ENCODE results near the gene ZNF618. TPM values are rescaled to one million over a fixed set of nuclear protein-coding genes. Genes with fewer than 3 reads are reported as not detected.
A peak's percentile ranks its signal among the peaks of the same experiment; 100 is the strongest.

Gene ZNF618
- total and polyA plus RNA-seq, 8 donors: 9.9 to 38.6 (median 34.9) TPM

GRCh38 chr9:114051281-114051680 lies 175.2 kb downstream of the ZNF618 start:
- intact Hi-C loops (cut with DNase I): no loop called here
- Histone ChIP-seq H3K4me3 (no peak overlapping the region), H3K27me3 (no peaks in the 10 kb centered on the region), H3K9me3 (no peaks in the 10 kb centered on the region), H3K27ac (no peak overlapping the region), H3K36me3 (peaks cover 0 to 43% of the 10 kb centered on the region in 2 donors), H3K4me1 (no peaks in the 10 kb centered on the region)
- TF ChIP-seq, protein P1, sequence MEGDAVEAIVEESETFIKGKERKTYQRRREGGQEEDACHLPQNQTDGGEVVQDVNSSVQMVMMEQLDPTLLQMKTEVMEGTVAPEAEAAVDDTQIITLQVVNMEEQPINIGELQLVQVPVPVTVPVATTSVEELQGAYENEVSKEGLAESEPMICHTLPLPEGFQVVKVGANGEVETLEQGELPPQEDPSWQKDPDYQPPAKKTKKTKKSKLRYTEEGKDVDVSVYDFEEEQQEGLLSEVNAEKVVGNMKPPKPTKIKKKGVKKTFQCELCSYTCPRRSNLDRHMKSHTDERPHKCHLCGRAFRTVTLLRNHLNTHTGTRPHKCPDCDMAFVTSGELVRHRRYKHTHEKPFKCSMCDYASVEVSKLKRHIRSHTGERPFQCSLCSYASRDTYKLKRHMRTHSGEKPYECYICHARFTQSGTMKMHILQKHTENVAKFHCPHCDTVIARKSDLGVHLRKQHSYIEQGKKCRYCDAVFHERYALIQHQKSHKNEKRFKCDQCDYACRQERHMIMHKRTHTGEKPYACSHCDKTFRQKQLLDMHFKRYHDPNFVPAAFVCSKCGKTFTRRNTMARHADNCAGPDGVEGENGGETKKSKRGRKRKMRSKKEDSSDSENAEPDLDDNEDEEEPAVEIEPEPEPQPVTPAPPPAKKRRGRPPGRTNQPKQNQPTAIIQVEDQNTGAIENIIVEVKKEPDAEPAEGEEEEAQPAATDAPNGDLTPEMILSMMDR (IDR thresholded peaks at IDR 0.05): no peak
- peak in 1 of 4 donors; percentile 41 for DNase-seq
- ATAC-seq: no peak

DNA sequence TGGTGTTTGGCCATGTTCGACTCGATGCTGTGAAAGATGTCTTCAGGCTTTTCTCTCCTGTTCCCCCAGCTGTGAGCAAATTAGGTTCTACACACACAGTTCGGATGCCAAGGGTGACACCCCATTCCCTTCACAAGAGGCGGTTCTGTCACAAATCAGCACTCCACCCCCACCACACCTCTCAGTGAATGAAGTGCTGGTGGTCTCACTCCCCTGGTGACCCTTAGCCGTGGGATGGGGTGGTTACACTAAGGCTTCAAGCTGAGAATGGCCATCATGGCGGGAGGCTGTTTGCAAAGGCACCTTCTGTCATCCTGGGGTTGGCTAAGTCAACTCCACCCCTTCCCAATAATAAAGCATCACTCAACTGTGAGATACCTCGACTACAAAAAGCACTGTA lies 175.6 kb downstream of the ZNF618 start:
- DNase-seq (no peak), ATAC-seq (no peak)
- no peaks in the 10 kb centered on the region for H3K4me1 ChIP-seq
- TF ChIP-seq, protein P1 (IDR thresholded peaks at IDR 0.05): no peak
- no peaks in the 10 kb centered on the region for H3K27me3 ChIP-seq
- peaks cover 0 to 43% of the 10 kb centered on the region in 2 donors for H3K36me3 ChIP-seq
- intact Hi-C loops (cut with DNase I): no loop called here
- no peak overlapping the region for H3K4me3 ChIP-seq
- no peaks in the 10 kb centered on the region for H3K9me3 ChIP-seq
- H3K27ac ChIP-seq: no peak overlapping the region

- ATAC-seq: no peak
- TF ChIP-seq, protein P1 (IDR thresholded peaks at IDR 0.05): no peak
- H3K27me3 ChIP-seq: no peaks in the 10 kb centered on the region
- H3K4me1 ChIP-seq: no peaks in the 10 kb centered on the region
- no peaks in the 10 kb centered on the region for H3K9me3 ChIP-seq
- no peak overlapping the region for H3K27ac ChIP-seq
- intact Hi-C loops (cut with DNase I): no loop called here
- no peak overlapping the region for H3K4me3 ChIP-seq
- peaks cover 0 to 42% of the 10 kb centered on the region in 2 donors for H3K36me3 ChIP-seq
- no peak for DNase-seq
Measured at GRCh38 chr9:114053246-114054005, 177.3 kb downstream of the ZNF618 start.

DNA sequence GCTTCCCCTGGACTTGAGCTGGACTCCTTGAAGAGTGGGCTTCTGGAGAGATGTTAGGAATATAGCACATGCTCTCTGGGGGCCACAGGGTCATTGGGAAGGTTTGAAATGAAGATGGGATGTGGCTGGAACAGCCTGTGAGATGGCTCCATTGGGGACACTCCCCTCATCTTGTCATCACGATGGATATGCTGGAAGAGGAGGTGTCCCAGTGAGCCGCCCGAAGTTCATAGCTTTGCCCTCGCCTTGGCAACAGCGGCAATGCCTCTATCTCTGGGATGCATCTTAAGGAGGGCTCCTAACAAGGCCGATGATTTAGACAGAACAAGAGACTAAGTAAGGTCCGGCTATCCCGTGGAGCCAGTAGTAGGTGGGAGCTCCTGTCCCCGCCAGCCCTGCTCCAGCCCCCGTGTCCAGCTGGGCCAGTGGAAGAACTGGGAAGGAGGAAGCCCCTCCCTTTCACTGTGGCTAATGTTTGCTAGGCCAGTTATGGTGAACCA lies 178.1 kb downstream of the ZNF618 start:
- Histone ChIP-seq H3K4me3 (no peak overlapping the region), H3K27me3 (no peaks in the 10 kb centered on the region), H3K9me3 (no peaks in the 10 kb centered on the region), H3K27ac (no peak overlapping the region), H3K36me3 (peaks cover 0 to 33% of the 10 kb centered on the region in 2 donors), H3K4me1 (no peaks in the 10 kb centered on the region)
- ATAC-seq (no peak), DNase-seq (no peak)
- TF ChIP-seq, protein P1 (IDR thresholded peaks at IDR 0.05): no peak
- intact Hi-C loops (cut with DNase I): no loop called here

GRCh38 chr9:114055061-114055460 lies 179.0 kb downstream of the ZNF618 start:
- Histone ChIP-seq H3K4me1 (no peaks in the 10 kb centered on the region), H3K4me3 (no peak overlapping the region), H3K27ac (no peak overlapping the region), H3K36me3 (peaks cover 0 to 25% of the 10 kb centered on the region in 2 donors), H3K9me3 (no peaks in the 10 kb centered on the region), H3K27me3 (no peaks in the 10 kb centered on the region)
- intact Hi-C loops (cut with DNase I): no loop called here
- ATAC-seq (no peak), DNase-seq (no peak)
- TF ChIP-seq, protein P1 (IDR thresholded peaks at IDR 0.05): no peak

All from left lung (tissue), 10 donors.